Panc1 (cell line): Measurements from ENCODE around the gene HDDC2.

Experiments
- CTCF ChIP-seq: fragments of 450-650 bp; IDR thresholded peaks from 2 replicates; pipeline ENCODE4 v1.5.1; 2017; ENCODE audit warnings: mild to moderate bottlenecking
- SIN3A ChIP-seq: IDR thresholded peaks from 2 replicates; pipeline ENCODE4 v1.6.1; 2012; ENCODE audit warnings: low read depth, mild to moderate bottlenecking, low read length, moderate library complexity, borderline replicate concordance; ENCODE audit not compliant: insufficient read depth

- TF ChIP-seq SIN3A: no peak
- TF ChIP-seq CTCF: no peak
These were observed 43.0 kb downstream of the HDDC2 start for GRCh38 chr6:125258651-125259353.
